HG02970 (cell line): Measurements from ENCODE around the gene HTRA2.
"Not testable (repeated sequence)": the region's sequence is repeated elsewhere in the genome, so short reads cannot be mapped to it uniquely, and the experiment has no call there.

ENCODE experiments used
- ATAC-seq: cut with Tn5 transposase; IDR thresholded peaks from one replicate; pipeline ENCODE4 v1.9.1; 2021; ENCODE audit warnings: mild to moderate bottlenecking, moderate library complexity, moderate number of reproducible peaks; ENCODE audit not compliant: unreplicated experiment, low FRiP score

HTRA2 gene

GRCh38 chr2:74529357-74530238 is at the start of gene HTRA2, which contains the start of gene AUP1:
HTRA2 (plus strand) TSS chr2:74529933; CDS start chr2:74530007, 74 bp downstream.
AUP1 (minus strand) TSS chr2:74529706; CDS start chr2:74529629, 77 bp downstream.
- peak; percentile 80 for ATAC-seq

- no peak for ATAC-seq
Observed at GRCh38 chr2:74481431-74481830, 48.3 kb upstream of the HTRA2 start.

- ATAC-seq = peak; percentile 37
Observed at GRCh38 chr2:74481961-74482800, 47.6 kb upstream of the HTRA2 start.

GRCh38 chr2:74482801-74483674 is 46.7 kb upstream of the HTRA2 start, which contains the start of the genes CCDC142 and TTC31:
CCDC142 (minus strand) TSS chr2:74482998; CDS start chr2:74482837, 161 bp downstream.
TTC31 (plus strand) TSS chr2:74483081; CDS start chr2:74483096, 15 bp downstream.
- ATAC-seq = peak; percentile 86

- not testable (repeated sequence) for ATAC-seq
Observed at GRCh38 chr2:74483675-74484164, 46.0 kb upstream of the HTRA2 start.

GRCh38 chr2:74486141-74486540 is 43.6 kb upstream of the HTRA2 start:
- ATAC-seq = no peak

GRCh38 chr2:74488643-74489481 is 40.9 kb upstream of the HTRA2 start:
- ATAC-seq = no peak

- no peak for ATAC-seq
Observed at GRCh38 chr2:74489906-74490305, 39.8 kb upstream of the HTRA2 start.

- ATAC-seq = no peak
Observed at GRCh38 chr2:74491648-74492544, 37.8 kb upstream of the HTRA2 start.

- no peak for ATAC-seq
Observed at GRCh38 chr2:74493546-74493945, 36.2 kb upstream of the HTRA2 start.

- no peak for ATAC-seq
Observed at GRCh38 chr2:74495440-74495839, 34.3 kb upstream of the HTRA2 start.

- no peak for ATAC-seq
Observed at GRCh38 chr2:74496997-74497776, 32.5 kb upstream of the HTRA2 start.

GRCh38 chr2:74497777-74498499 is 31.8 kb upstream of the HTRA2 start:
- no peak for ATAC-seq

- ATAC-seq = no peak
Observed at GRCh38 chr2:74498500-74499266, 31.1 kb upstream of the HTRA2 start.

- no peak for ATAC-seq
Observed at GRCh38 chr2:74499267-74499939, 30.3 kb upstream of the HTRA2 start, which contains the start of gene LBX2. LBX2 (minus strand) TSS chr2:74499603; CDS start chr2:74499537, 66 bp downstream.
